HS-5 (cell line): Measurements from ENCODE around the gene KCNAB1.

Experiments
- DNase-seq: peaks from one replicate; pipeline ENCODE4 v3.0.0-alpha.2; 2012; ENCODE audit warnings: low read depth

KCNAB1 gene

DNA sequence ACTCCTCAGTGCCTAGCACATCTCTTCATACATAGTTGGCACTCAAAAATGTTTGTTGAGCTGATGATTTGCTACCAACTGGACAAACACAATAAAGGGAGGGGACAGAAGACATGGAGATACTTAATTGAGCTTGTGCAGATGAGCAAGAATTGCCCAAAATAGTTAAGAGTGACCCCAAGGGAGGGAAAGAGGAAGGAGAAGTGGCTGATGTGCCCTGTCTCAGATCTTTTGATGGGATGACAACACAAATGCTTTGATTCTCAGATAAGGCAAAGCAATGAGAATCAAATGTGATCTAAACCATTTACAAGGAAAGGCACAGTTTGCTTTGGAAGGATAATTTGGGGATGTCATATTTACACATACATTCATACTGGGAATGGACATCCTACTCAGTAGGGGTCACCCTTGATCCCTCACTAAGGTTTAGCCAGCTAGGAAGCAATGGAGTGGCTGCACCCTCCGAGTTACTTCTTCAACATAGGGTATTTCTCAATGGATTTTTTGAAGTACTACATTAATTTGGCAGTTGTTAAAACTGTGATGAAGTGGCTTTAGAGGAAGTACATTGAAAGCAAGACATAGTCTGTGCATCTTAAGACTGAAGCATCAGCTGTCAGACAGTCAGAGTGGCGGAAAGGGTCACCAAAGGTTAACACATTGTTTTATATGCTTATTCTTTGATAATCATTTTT, 456.4 kb downstream of the KCNAB1 start:
- no peak for DNase-seq

DNA sequence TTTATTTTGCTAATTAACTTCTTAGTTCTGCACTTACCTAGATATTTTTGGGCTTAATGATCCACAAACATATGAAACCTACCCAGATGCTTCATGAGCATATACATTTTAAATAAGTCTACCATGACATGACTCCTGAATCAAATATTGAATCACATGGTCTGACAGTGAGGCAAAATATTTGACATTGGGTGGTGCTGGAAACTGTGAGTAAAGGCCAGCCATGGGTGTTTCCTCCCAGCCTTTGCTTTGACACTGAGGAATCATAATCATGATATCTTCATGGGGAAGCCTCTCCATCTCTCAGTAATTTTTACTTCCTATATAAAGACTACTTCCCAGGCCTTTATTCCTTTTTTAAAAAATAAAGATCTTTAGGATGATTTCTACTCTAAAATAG, 457.4 kb downstream of the KCNAB1 start:
- no peak for DNase-seq

GRCh38 chr3:156579427-156579851, 459.1 kb downstream of the KCNAB1 start:
- DNase-seq = no peak

DNA sequence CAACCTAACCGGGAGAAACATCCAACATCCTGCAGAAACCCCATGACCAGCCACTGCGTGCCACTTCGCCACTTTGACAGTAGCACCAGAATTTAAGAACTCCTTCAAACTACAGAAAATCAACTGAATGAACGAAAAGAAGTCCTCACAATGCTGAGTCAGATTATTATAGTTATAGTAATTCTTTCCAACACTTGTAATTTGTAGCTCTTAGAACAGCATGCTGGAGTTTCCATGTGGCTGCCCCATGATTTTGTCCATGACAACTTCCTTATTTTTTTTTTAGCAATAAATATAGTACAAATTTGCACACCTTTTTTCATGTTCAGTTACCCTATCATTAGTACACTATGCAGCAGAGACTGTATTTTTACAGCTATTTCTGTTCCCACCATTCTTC, 460.7 kb downstream of the KCNAB1 start:
- no peak for DNase-seq

- no peak for DNase-seq
Measured at GRCh38 chr3:156581954-156582353, 461.6 kb downstream of the KCNAB1 start.

DNA sequence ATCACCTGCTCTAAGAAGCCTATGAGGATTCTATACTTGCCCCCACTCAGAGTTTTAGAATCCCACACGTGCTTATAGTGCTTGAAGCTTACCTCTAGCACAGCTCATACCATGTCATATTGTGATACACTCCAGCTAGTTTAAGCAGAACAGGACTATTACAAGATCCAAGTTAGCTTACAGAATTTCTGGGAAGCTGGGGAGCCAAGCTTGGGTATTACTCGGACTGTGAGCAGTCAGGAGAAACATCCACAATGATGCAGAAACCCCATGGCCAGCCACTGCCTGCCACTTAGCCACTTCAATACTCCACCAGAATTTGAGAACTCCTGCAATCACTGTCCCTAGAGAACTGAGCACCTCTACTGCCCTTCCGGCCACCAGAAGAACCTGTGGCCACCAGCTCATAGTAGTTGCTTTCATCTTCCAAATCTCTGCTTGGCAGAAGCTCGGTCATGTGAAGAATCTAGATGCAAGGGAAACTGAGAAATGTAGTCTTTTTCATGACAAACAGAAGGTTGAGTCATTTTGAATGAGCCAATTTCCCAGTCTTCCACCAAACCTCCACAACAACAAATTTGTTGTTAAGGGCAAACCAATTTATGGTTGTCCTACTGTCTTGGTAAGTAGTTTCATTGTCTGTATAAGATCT, 462.3 kb downstream of the KCNAB1 start:
- DNase-seq = no peak

DNA sequence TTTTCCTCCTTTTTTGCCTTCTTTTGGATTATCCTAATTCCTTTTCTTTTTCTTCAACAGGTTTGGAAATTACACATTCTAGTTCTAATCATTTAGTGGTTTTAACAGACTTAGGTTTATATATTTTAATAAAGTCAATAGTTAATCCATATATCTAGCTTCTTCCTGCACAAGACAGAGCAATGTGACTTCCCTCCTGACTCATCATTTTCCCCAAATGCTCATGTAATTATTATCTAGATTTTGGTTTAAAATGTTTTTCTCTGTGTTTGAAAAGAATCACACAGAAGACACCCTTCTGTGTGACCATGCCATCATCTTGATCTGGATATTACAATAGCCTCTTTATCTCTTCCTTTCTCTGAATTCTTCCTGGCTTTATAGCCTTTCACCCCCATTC, 463.1 kb downstream of the KCNAB1 start:
- no peak for DNase-seq

- DNase-seq = no peak
Measured at GRCh38 chr3:156586905-156587759, 466.8 kb downstream of the KCNAB1 start.

- no peak for DNase-seq
Measured at GRCh38 chr3:156587760-156588069, 467.3 kb downstream of the KCNAB1 start.
